T-helper 1 cell (primary cell): ENCODE measurements around the gene BMP6.

Experiments
- DNase-seq, 5 donors: peaks; one replicate each; pipeline ENCODE4 v3.0.0-alpha.2; 2012 to 2020

BMP6 gene

DNA sequence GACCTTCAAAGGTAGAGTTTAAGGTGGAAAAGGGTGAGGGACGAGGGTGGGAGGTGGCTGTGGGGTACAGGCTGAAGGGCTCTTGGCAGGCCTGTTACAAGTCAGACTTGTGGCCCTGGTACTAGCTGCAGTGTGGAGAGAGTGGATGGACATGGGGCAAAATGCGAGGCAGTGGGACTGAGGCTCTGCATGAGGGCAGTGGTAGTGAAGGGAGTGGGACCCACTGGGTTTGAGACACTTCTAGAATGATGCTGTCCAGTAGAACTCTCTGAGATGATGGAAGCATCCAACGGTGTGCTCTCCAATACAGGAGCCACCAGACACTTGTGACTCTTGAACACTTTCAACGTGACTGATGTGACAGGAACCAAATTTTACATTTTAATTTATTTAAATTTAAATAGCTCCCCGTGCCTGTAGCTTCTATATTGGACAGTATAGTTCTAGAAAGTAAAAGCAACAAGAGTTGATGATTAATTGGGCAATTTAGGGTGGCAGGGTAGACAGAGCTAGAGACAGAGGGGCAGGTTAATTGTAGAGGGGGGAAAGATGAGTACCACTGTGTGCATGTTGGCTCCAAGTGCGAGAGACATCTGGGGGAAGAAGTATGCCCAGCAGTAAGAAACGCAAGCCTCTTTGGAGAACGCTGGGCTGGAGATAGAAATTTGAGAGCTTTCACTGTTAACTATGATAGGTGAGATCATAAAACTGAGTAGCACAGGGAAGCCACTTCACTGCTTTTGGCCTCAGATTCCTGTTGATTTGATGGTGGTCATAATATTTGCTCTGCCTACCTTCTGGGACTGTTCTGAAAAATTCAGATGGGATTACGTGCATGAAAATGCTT, 107.2 kb downstream of the BMP6 start:
- DNase-seq: no peak

GRCh38 chr6:7833751-7834070, 107.8 kb downstream of the BMP6 start:
- DNase-seq: no peak

DNA sequence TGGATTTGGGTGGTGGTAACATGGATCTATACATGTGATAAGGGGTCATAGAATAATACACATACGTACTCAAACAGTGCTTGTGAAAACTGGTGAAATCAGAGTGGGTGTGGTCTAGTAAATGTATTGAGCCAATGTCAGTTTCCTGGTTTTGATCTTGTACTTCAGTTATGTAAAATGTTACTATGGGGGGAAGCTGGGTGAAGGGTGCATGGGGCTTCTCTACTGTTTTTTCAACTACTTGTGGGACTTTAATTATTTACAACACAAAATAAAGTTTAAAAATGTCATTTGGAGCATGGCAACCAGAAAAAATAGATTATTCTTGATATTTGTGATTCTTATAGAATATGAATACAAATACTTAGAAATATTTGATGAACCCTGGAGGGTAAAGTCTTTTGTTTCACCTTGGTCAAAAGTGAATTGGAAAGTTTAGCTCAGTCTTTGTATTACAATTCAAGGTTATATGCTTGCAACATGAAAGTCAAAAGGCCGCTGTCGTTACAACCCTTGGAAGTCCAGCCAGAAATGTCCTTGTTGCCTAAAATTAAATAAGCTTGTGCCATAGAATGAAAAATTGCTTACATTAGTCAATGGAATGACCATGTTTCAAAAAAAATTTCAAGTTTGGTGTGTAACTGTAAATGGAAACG, 110.6 kb downstream of the BMP6 start:
- DNase-seq: no peak

DNA sequence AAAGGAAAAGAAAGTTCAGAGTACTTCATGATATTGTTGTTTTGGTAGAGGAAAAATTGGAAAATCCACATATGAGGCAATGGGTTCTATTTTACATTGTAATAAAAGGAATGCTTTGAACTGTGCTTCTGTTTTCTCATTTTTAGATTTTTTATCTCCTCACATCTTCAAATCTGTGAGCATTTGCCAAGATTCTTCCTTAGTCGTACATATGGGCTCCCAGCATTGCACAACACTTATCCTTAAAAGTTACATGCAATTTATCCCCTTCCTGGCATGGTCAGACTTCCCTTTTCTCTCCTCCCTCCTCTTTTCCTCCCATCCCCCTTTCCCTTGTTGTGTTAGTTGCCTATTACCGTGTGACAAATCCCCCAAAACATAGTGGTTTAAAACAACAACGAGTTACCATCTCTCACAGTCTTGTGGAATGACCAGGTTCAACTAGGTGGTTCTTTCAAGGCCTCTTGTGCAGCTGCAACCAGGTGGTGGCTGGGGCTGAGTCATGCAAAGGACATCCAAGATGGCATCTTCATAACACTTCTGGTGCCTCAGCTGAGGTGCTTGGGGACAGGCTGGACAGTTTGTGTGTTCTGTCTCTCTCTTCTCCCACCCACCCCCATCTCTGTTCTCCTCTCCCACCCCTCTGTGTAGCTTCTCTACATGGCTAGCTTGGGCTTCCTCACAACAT, 116.0 kb downstream of the BMP6 start:
- DNase-seq: no peak

DNA sequence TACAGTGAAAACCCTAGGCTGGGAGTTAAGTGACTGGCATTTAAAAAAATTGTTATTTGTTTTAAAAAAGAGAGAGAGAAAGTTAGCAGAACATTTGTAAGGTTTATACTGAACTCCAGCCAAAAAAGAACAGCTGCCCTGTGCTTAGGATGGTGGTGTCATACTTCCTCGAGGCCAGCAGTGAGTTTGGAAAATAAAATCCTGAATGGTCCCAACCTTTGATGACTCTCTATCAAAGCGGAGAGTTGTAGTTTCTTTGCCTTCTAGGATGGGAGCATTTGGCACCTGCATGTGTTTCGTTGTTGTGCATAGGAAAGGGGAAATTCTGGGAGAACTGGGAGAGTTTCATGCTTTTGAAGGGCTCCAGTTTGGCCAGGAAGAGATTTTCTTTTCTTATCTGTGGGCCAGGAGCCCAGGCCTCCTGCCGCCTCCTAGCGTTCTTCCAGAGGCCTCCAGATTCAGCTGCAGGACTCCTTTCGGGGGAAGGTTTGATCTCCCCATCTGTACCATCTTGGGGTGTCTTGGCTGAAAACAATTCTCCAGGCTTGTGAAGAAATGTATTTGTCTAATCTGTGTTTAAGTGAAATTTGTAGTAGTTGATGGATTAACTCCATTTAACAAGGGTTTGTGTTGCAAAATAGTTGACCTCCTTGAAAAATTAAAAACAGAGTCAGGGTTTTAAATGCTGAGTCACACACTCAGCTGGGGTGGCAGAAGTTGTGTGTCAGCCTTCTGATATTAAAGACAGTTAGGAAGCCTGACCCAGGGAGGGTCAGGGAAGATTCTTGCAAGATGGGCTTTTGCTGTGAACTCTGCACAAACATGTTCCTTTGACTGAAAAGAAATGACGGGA, 121.3 kb downstream of the BMP6 start:
- DNase-seq: no peak

- no peak for DNase-seq
These were observed 122.3 kb downstream of the BMP6 start for GRCh38 chr6:7848229-7848628.

DNA sequence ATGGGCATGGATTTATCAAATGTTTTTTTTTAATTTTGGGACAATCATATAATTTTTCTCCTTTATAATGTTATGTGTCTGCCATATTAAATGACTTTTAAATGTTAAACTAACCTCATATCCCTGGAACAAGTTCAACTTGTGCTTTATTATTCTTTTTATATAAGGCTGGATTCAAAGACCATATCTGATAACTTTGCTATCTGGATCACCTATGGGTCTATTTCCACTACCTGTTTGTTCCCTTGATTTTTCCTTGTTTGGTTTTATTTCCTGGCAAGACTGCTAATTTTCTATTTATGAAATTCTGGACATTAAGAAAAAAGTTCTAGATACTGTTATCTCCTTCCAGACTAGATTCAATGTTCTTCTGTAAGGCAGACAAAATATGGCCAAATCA, 125.9 kb downstream of the BMP6 start:
- no peak for DNase-seq

DNA sequence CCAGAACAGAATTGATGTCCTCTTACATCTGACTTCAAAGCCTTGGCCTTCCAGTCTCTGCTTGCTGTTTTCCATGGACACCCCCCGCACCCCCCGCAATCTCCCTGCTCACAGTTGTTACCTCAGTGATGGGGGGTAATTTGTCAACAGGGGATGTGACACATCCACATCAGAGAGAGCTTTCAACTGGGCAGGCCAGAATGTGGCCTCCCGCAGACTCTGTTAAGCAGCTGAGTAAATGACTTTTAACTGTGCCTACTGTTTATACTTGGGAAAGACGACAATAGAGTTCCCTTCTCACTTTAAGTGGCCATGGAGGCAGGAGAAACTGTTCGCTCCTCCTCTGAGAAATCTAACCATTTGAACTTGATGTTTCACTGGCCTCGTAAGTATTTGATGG, 133.7 kb downstream of the BMP6 start:
- no peak for DNase-seq

DNA sequence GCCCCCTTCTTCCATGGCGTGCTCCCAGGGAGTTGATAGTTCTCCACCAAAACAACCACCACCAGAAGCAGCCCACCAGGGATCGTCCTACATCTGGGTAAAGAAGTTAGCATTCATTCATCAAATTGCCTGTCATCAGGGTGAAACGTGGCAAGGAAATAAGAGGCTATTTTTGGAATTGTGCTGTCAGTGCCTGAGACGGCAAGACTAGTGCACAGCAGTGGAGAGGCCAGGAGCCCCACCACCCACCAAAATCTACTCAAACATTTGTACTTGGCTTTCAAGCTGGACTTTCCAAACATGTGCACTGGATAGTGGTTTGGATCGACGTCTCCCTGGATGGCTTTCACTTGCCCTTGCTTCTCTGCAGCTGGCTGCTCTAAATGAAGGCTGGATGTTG, 139.9 kb downstream of the BMP6 start:
- no peak for DNase-seq

- DNase-seq: no peak
These were observed 140.6 kb downstream of the BMP6 start for GRCh38 chr6:7866526-7866925.

DNA sequence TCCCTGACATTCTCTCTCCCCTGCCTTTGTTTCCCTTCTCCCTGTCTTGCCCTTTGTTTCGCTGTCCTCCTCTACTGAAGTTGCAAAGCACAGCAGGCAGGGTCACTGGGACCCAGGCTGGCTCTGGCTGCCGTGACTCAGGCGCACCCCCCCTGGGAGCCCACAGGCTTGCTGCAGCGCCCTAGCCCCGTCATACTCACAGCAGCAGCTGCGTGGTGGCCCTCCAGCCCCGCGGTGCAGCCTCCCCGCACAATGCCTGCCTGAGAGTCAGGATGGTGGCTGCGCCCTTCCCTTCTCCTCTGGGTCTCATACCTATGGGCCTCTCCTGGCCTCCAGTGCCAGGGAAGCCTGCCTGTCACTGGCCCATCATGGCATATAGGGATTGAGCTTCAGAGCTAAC, 143.0 kb downstream of the BMP6 start:
- DNase-seq: no peak

- DNase-seq: no peak
These were observed 152.6 kb downstream of the BMP6 start for GRCh38 chr6:7878401-7878964.

DNA sequence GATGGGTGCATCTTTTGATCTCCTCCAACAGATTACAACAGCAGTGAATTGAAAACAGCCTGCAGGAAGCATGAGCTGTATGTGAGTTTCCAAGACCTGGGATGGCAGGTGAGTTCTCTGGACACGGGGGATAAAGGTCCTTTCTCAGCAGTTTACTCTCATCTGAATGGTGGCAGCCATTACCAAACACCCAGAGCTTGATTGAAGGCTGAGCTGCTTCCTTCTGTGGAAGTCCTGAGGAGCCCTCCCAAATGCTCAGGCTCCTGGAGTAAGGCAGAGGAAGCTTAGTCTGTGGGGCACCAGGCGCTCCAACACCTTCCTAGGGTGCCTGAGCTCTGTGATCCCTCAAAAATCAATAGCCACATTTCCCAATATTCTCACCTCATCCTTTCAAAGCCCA, 153.1 kb downstream of the BMP6 start:
- DNase-seq: no peak

GRCh38 chr6:7879579-7879978, 153.7 kb downstream of the BMP6 start:
- no peak for DNase-seq

GRCh38 chr6:7879980-7880717, 154.2 kb downstream of the BMP6 start:
- DNase-seq: no peak

- DNase-seq: no peak
These were observed 154.8 kb downstream of the BMP6 start for GRCh38 chr6:7880718-7881107.

DNA sequence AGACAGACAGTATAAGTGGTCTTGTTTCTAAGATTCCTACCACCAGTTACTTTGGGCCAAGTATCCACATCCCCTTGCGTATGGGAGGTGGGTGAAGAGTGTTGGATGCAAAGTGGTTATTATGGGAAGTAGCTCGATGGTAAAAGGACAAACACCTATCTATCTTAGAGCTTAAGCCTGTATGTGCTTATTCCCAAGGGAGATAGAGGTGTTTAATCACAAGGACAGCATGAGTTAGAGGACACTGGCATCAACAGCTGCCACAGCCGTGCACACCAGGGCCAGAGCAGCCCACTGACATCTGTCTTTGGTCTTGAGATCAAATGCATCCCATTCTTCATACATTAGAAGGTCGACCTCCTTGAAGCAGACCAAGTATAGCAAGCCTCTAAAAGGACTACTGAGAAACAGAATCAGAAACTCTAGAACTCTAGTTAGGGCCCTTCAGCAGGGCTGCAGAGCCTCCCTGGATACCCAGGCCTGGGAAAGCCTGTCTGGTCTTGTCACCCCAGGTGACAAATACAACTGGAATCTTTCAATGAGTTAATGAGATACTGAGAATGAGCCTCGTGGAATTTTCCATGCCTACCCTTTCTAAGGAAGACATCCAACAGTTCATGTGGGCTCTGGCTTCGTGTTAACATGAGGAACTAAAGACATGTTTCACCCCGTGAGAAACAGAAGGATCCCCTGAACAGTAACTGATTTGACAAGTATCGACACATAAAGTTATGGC, 156.0 kb downstream of the BMP6 start:
- no peak for DNase-seq

- no peak for DNase-seq
These were observed 156.8 kb downstream of the BMP6 start for GRCh38 chr6:7882505-7883257.

DNA sequence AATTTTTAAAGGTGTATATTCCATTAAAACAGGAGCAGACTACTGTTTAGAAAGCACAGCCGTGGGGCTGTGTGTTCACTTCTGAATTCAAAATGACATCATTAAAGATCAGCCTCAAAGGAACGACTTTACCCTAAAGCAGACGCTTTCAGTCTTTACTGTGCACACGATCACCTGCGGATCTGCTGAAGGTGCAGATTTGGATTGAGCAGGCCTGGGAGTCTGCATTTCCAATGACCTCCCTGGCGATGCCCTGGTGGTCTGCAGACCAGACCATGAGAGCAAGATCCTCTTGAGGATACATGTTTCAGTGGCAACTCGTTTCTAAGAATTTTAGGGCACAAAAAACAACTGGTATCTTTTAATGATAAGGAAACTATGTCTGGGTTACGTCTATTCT, 157.5 kb downstream of the BMP6 start:
- DNase-seq: no peak

- DNase-seq: no peak
These were observed 160.2 kb downstream of the BMP6 start for GRCh38 chr6:7886132-7886531.
